CD14-positive monocyte (primary cell): ENCODE data around the gene SSBP3. TPM values are rescaled to one million over a fixed set of nuclear protein-coding genes. Genes with fewer than 3 reads are reported as not detected.

Experiments
- DNase-seq, 3 donors: peaks; one replicate each; pipeline ENCODE4 v3.0.0-alpha.2; 2011 to 2022
- H2AFZ ChIP-seq: 2 replicates; pipeline ENCODE4 v1.6.0; 2012; ENCODE audit warnings: mild to moderate bottlenecking, low read depth, low read length, inconsistent platforms; ENCODE audit not compliant: insufficient read depth, poor library complexity, severe bottlenecking
- H3K27ac ChIP-seq, 2 donors: 1 replicate in 1 of 2; 2 replicates in 1 of 2; pipeline ENCODE4 v1.5.1; 2012 to 2013; ENCODE audit warnings: low read length in 2 of 2, control low read depth in 1 of 2, inconsistent platforms in 1 of 2, low read depth in 1 of 2, mild to moderate bottlenecking in 1 of 2
- H3K27me3 ChIP-seq, 2 donors: one replicate each; pipeline versions ENCODE4 v1.6.0 to v1.6.1; 2011 to 2013; ENCODE audit warnings: low read length in 2 of 2; ENCODE audit not compliant: control insufficient read depth in 2 of 2, insufficient read depth in 2 of 2
- H3K36me3 ChIP-seq, 2 donors: replicated peaks in 1 of 2; 1 replicate in 1 of 2; 2 replicates in 1 of 2; pipeline versions ENCODE4 v1.5.1 to v1.6.1; 2012 to 2013; ENCODE audit warnings: low read length in 2 of 2, control low read depth in 1 of 2, inconsistent platforms in 1 of 2, mild to moderate bottlenecking in 1 of 2; ENCODE audit not compliant: insufficient read depth in 2 of 2, control insufficient read depth in 1 of 2
- H3K4me1 ChIP-seq, 2 donors: 1 replicate in 1 of 2; 2 replicates in 1 of 2; pipeline versions ENCODE4 v1.5.1 to v1.6.1; 2012 to 2013; ENCODE audit warnings: low read length in 2 of 2, control low read depth in 1 of 2, inconsistent platforms in 1 of 2, mild to moderate bottlenecking in 1 of 2, moderate library complexity in 1 of 2; ENCODE audit not compliant: insufficient read depth in 2 of 2, control insufficient read depth in 1 of 2
- H3K4me2 ChIP-seq: replicated peaks from 2 replicates; pipeline ENCODE3; 2012; ENCODE audit warnings: low read length, moderate library complexity, mild to moderate bottlenecking; ENCODE audit not compliant: poor library complexity, severe bottlenecking; ENCODE audit errors: extremely low read depth
- H3K4me3 ChIP-seq, 3 experiments: fragments of 200-600 bp in 1 of 3; sonication (generic) in 1 of 3; replicated peaks in 1 of 3; 1 replicate in 2 of 3; 2 replicates in 1 of 3; pipeline ENCODE4 v1.5.1; 2011 to 2013; ENCODE audit warnings: low read length in 3 of 3, mild to moderate bottlenecking in 3 of 3, control low read depth in 2 of 3, low read depth in 2 of 3, inconsistent platforms in 1 of 3, moderate library complexity in 1 of 3
- H3K79me2 ChIP-seq: 2 replicates; pipeline ENCODE4 v1.6.0; 2012; ENCODE audit warnings: mild to moderate bottlenecking, control low read depth, inconsistent platforms, low read length, moderate library complexity; ENCODE audit not compliant: insufficient read depth
- H3K9ac ChIP-seq: 2 replicates; pipeline ENCODE4 v1.6.0; 2017; ENCODE audit warnings: low read length, mild to moderate bottlenecking; ENCODE audit not compliant: insufficient read depth, poor library complexity, severe bottlenecking
- H3K9me3 ChIP-seq, 2 donors: replicated peaks in 1 of 2; 1 replicate in 1 of 2; 2 replicates in 1 of 2; pipeline versions ENCODE4 v1.5.1 to v1.6.1; 2012 to 2013; ENCODE audit warnings: low read length in 2 of 2, control low read depth in 1 of 2; ENCODE audit not compliant: control insufficient read depth in 1 of 2, insufficient read depth in 1 of 2
- H4K20me1 ChIP-seq: 2 replicates; pipeline ENCODE4 v1.6.0; 2012; ENCODE audit warnings: mild to moderate bottlenecking, low read length, control low read depth, moderate library complexity; ENCODE audit not compliant: insufficient read depth
- H3K27ac Mint-ChIP-seq, 7 donors: one replicate each; pipeline ENCODE4 v1.8.0; 2020; ENCODE audit warnings: mild to moderate bottlenecking in 7 of 7, mixed read lengths in 7 of 7, moderate library complexity in 6 of 7, inconsistent platforms in 2 of 7
- H3K27me3 Mint-ChIP-seq, 3 donors: one replicate each; pipeline ENCODE4 v1.8.0; 2021 to 2022; ENCODE audit warnings: low read depth in 3 of 3, mild to moderate bottlenecking in 3 of 3, mixed read lengths in 3 of 3, moderate library complexity in 3 of 3, inconsistent platforms in 1 of 3
- H3K36me3 Mint-ChIP-seq, 2 donors: one replicate each; pipeline ENCODE4 v1.8.0; 2020; ENCODE audit warnings: mixed read lengths in 2 of 2, inconsistent platforms in 1 of 2, mild to moderate bottlenecking in 1 of 2
- H3K4me1 Mint-ChIP-seq: one replicate; pipeline ENCODE4 v1.8.0; 2020; ENCODE audit warnings: mild to moderate bottlenecking, mixed read lengths
- H3K4me3 Mint-ChIP-seq, 2 donors: one replicate each; pipeline ENCODE4 v1.8.0; 2020; ENCODE audit warnings: mild to moderate bottlenecking in 2 of 2, mixed read lengths in 2 of 2, moderate library complexity in 1 of 2
- H3K9me3 Mint-ChIP-seq, 7 donors: one replicate each; pipeline ENCODE4 v1.8.0; 2020 to 2022; ENCODE audit warnings: mixed read lengths in 7 of 7, mild to moderate bottlenecking in 6 of 7, moderate library complexity in 6 of 7, inconsistent platforms in 2 of 7
- WGBS: methylation state at CpG from one replicate; pipeline ENCODE4 v1.1.5; 2013; ENCODE audit warnings: missing lambda C conversion rate; ENCODE audit not compliant: insufficient coverage; 5-methylcytosine and 5-hydroxymethylcytosine counted together
- intact Hi-C, 2 donors: fragments of 100-400 bp; cut with micrococcal nuclease; formaldehyde crosslinking; loops; one replicate each; pipeline versions ENCODE4 v1.15.0 to v1.15.1; 2023
- polyA plus RNA-seq, 3 donors: library from polyadenylated mRNA; depleted of rRNA in 1 of 3; unstranded in 2 of 3; stranded (reverse) in 1 of 3; fragments of 300-500 nt in 2 of 3; fragments of >200 nt in 1 of 3; fragmentation: Illumina TruSeq in 2 of 3; gene quantifications; 1 replicate in 2 of 3; 2 replicates in 1 of 3; pipeline ENCODE4 v1.2.3, GENCODE V29; 2012 to 2021
- TF ChIP-seq, protein P1 (sequence below): fragments of 200-600 bp; IDR thresholded peaks from one replicate; pipeline ENCODE4 v1.8.0; 2022; ENCODE audit warnings: antibody characterized with exemption, mild to moderate bottlenecking

The SSBP3 gene
- polyA plus RNA-seq, 3 donors: 4.1 to 30.7 (median 4.3) TPM

DNA sequence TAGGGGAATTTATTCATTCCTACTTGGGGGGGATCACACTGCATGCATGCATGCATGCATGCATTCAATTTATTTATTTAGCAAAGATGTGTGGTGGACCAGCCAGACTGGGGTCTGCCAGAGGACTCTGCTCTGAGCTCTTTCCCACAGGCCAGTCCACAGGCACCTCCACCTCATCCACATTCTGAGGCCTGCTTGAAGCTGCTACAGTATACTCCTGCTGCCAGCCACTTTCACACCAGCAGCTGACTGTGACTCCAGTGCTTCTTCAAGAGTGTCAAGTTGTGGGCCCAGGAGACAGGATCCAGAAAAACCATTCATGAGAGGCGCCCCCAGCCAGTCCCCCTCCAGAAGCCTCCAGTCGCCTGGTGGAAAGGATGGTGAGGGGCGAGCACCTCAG lies 30.9 kb downstream of the SSBP3 start:
- TF ChIP-seq, protein P1, sequence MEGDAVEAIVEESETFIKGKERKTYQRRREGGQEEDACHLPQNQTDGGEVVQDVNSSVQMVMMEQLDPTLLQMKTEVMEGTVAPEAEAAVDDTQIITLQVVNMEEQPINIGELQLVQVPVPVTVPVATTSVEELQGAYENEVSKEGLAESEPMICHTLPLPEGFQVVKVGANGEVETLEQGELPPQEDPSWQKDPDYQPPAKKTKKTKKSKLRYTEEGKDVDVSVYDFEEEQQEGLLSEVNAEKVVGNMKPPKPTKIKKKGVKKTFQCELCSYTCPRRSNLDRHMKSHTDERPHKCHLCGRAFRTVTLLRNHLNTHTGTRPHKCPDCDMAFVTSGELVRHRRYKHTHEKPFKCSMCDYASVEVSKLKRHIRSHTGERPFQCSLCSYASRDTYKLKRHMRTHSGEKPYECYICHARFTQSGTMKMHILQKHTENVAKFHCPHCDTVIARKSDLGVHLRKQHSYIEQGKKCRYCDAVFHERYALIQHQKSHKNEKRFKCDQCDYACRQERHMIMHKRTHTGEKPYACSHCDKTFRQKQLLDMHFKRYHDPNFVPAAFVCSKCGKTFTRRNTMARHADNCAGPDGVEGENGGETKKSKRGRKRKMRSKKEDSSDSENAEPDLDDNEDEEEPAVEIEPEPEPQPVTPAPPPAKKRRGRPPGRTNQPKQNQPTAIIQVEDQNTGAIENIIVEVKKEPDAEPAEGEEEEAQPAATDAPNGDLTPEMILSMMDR: no peak
- Histone ChIP-seq H3K27ac (no peak overlapping the region), H4K20me1 (peaks cover 95% of the 10 kb centered on the region), H2AFZ (no peak overlapping the region), H3K27me3 (no peaks in the 10 kb centered on the region), H3K36me3 (peaks cover 0 to 4% of the 10 kb centered on the region in 2 donors), H3K4me3 (no peak overlapping the region), H3K9ac (no peak overlapping the region), H3K79me2 (peaks cover 8% of the 10 kb centered on the region), H3K9me3 (no peaks in the 10 kb centered on the region), H3K4me1 (peaks cover 11 to 22% of the 10 kb centered on the region in 2 donors), H3K4me2 (no peak overlapping the region)
- WGBS: 100% methylated on average over 3 of the region's 3 CpGs
- no peak for DNase-seq
- H3K4me3 Mint-ChIP-seq: no peak overlapping the region
- peaks cover 3 to 5% (median 4%) of the 10 kb centered on the region in 3 donors for H3K27me3 Mint-ChIP-seq
- intact Hi-C loops: no loop called here
- peaks cover 0 to 2% (median 0%) of the 10 kb centered on the region in 7 donors for H3K9me3 Mint-ChIP-seq
- H3K27ac Mint-ChIP-seq: peak overlapping the region in 1 of 7 donors; percentile 66
- peaks cover 49% of the 10 kb centered on the region for H3K4me1 Mint-ChIP-seq
- H3K36me3 Mint-ChIP-seq: peaks cover 9 to 28% of the 10 kb centered on the region in 2 donors

DNA sequence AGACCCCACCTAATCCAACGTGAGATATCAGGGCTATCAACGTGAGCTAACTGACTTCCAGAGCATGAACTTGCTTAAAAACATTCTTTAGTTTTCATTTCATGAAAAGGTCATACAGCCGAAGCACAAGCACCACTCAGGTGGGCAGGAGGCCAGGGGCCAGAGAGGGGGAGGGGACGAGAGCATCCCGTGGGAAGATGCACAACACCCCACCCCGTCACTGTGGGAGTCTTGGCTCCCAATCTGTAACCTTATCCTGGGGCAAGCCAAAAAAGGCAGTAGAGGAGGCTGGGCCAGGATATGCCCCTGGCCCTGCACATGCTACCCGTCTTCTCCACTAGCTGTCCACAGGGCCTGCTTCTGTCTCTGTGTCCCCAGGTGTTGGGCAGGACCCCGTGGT lies 31.4 kb downstream of the SSBP3 start:
- H3K4me3 Mint-ChIP-seq: no peak overlapping the region
- peak overlapping the region in 1 of 7 donors; percentile 66 for H3K27ac Mint-ChIP-seq

More for the DNA sequence above, 31.4 kb downstream of the SSBP3 start:
- Histone ChIP-seq H4K20me1 (peaks cover 90% of the 10 kb centered on the region), H3K27ac (no peak overlapping the region), H3K27me3 (no peaks in the 10 kb centered on the region), H3K79me2 (peaks cover 8% of the 10 kb centered on the region), H3K9ac (no peak overlapping the region), H3K4me2 (no peak overlapping the region), H3K4me3 (no peak overlapping the region), H3K9me3 (no peaks in the 10 kb centered on the region), H3K4me1 (peaks cover 11 to 22% of the 10 kb centered on the region in 2 donors), H3K36me3 (peaks cover 0 to 8% of the 10 kb centered on the region in 2 donors), H2AFZ (no peak overlapping the region)
- Mint-ChIP-seq H3K27me3 (peaks cover 3 to 5% (median 4%) of the 10 kb centered on the region in 3 donors), H3K9me3 (peaks cover 0 to 2% (median 0%) of the 10 kb centered on the region in 7 donors), H3K36me3 (peaks cover 12 to 28% of the 10 kb centered on the region in 2 donors), H3K4me1 (peaks cover 49% of the 10 kb centered on the region)
- intact Hi-C loops: no loop called here
- TF ChIP-seq, protein P1: no peak
- WGBS: 98% methylated on average over 6 of the region's 8 CpGs
- DNase-seq: no peak
